ENCODE results near the gene OMP.

The OMP gene

GRCh38 chr11:77101043-77101537 is 1.6 kb upstream of the OMP start:
- TF ChIP-seq CTCF (IDR thresholded peaks at IDR 0.05; ENCODE audit: borderline replicate concordance, control extremely low read depth, extremely low read depth, insufficient read depth, missing control alignments), result no peak
- peak; percentile 62 for DNase-seq (ENCODE audit: low spot score)
- in situ Hi-C loops (cut with MboI; ENCODE audit: low sequenced_read_pairs, unreplicated experiment), result no loop called here

- in situ Hi-C loops (cut with MboI; ENCODE audit: low sequenced_read_pairs, unreplicated experiment), result no loop called here
- TF ChIP-seq CTCF (IDR thresholded peaks at IDR 0.05; ENCODE audit: borderline replicate concordance, control extremely low read depth, extremely low read depth, insufficient read depth, missing control alignments), result no peak
- DNase-seq (ENCODE audit: low spot score), result no peak
Observed at GRCh38 chr11:77103319-77103718, 679 bp downstream of the OMP start.

- in situ Hi-C loops (cut with MboI; ENCODE audit: low sequenced_read_pairs, unreplicated experiment), result no loop called here
- DNase-seq (ENCODE audit: low spot score), result no peak
- TF ChIP-seq CTCF (IDR thresholded peaks at IDR 0.05; ENCODE audit: borderline replicate concordance, control extremely low read depth, extremely low read depth, insufficient read depth, missing control alignments), result no peak
Observed at GRCh38 chr11:77104727-77105126, 2.1 kb downstream of the OMP start.

- no peak for DNase-seq (ENCODE audit: low spot score)
- in situ Hi-C loops (cut with MboI; ENCODE audit: low sequenced_read_pairs, unreplicated experiment), result no loop called here
- no peak for TF ChIP-seq CTCF (IDR thresholded peaks at IDR 0.05; ENCODE audit: borderline replicate concordance, control extremely low read depth, extremely low read depth, insufficient read depth, missing control alignments)
Observed at GRCh38 chr11:77106321-77106720, 3.7 kb downstream of the OMP start.

GRCh38 chr11:77106759-77107158 is 4.1 kb downstream of the OMP start:
- no peak for DNase-seq (ENCODE audit: low spot score)
- in situ Hi-C loops (cut with MboI; ENCODE audit: low sequenced_read_pairs, unreplicated experiment), result no loop called here
- TF ChIP-seq CTCF (IDR thresholded peaks at IDR 0.05; ENCODE audit: borderline replicate concordance, control extremely low read depth, extremely low read depth, insufficient read depth, missing control alignments), result no peak

- in situ Hi-C loops (cut with MboI; ENCODE audit: low sequenced_read_pairs, unreplicated experiment), result no loop called here
- DNase-seq (ENCODE audit: low spot score), result no peak
Observed at GRCh38 chr11:77107950-77108349, 5.3 kb downstream of the OMP start.

More at GRCh38 chr11:77107950-77108349, 5.3 kb downstream of the OMP start:
- no peak for TF ChIP-seq CTCF (IDR thresholded peaks at IDR 0.05; ENCODE audit: borderline replicate concordance, control extremely low read depth, extremely low read depth, insufficient read depth, missing control alignments)

Measured in GM13976 (cell line).